Ectodermal cell (in vitro differentiated cells): Measurements from ENCODE around the gene NUFIP1. TPM values are rescaled to one million over a fixed set of nuclear protein-coding genes. Genes with fewer than 3 reads are reported as not detected.
"Not testable (repeated sequence)": the region's sequence is repeated elsewhere in the genome, so short reads cannot be mapped to it uniquely, and the experiment has no call there.

Experiments used
- H3K27ac ChIP-seq: 2 replicates; pipeline ENCODE4 v1.7.0; 2013; ENCODE audit warnings: mild to moderate bottlenecking, low read depth, low read length; ENCODE audit not compliant: insufficient read depth, poor library complexity, severe bottlenecking
- H3K27me3 ChIP-seq: 2 replicates; pipeline ENCODE4 v1.7.0; 2013; ENCODE audit warnings: mild to moderate bottlenecking, low read length; ENCODE audit not compliant: insufficient read depth, control insufficient read depth, poor library complexity, severe bottlenecking
- H3K36me3 ChIP-seq: one replicate; pipeline ENCODE4 v1.7.0; 2013; ENCODE audit warnings: low read length; ENCODE audit not compliant: control insufficient read depth, insufficient read depth
- H3K4me1 ChIP-seq: one replicate; pipeline ENCODE4 v1.7.0; 2013; ENCODE audit warnings: low read length; ENCODE audit not compliant: control insufficient read depth, insufficient read depth
- H3K4me3 ChIP-seq: 2 replicates; pipeline ENCODE4 v1.7.0; 2013; ENCODE audit warnings: low read depth, low read length, control low read depth; ENCODE audit not compliant: insufficient read depth
- H3K9me3 ChIP-seq: 2 replicates; pipeline ENCODE4 v1.7.0; 2013; ENCODE audit warnings: mild to moderate bottlenecking, low read length, moderate library complexity; ENCODE audit not compliant: control insufficient read depth
- WGBS, 2 experiments: methylation state at CpG; one replicate each; pipeline ENCODE4 v1.1.7; 2013; ENCODE audit warnings: missing lambda C conversion rate in 2 of 2; 5-methylcytosine and 5-hydroxymethylcytosine counted together
- polyA plus RNA-seq, 4 experiments: library from polyadenylated mRNA; stranded (reverse); fragments of 50-300 nt; gene quantifications; one replicate each; pipeline ENCODE4 v1.2.3, GENCODE V29; 2013

The NUFIP1 gene
- 14.8 TPM for polyA plus RNA-seq (2013, experiment 1 of 4)
- polyA plus RNA-seq (2013, experiment 2 of 4): 16.2 TPM
- polyA plus RNA-seq (2013, experiment 3 of 4): 11.6 TPM
- polyA plus RNA-seq (2013, experiment 4 of 4): 12.5 TPM

GRCh38 chr13:44989071-44989889 is at the start of gene NUFIP1, which contains the start of gene GPALPP1:
Gene NUFIP1, minus strand, starts transcription at chr13:44989471. Its CDS starts 35 bp downstream, at chr13:44989436.
Gene GPALPP1, plus strand, starts transcription at chr13:44989538. Its CDS starts 117 bp downstream, at chr13:44989655.
- Histone ChIP-seq H3K27me3 (no peaks in the 10 kb centered on the region), H3K27ac (peak within 1 kb of the TSS; percentile 64), H3K9me3 (no peaks in the 10 kb centered on the region), H3K4me3 (peak within 1 kb of the TSS; percentile 93), H3K4me1 (peaks cover 10% of the 10 kb centered on the region), H3K36me3 (peaks cover 4% of the 10 kb centered on the region)
- 1% methylated on average over 66 of the region's 66 CpGs for WGBS, 2 experiments

GRCh38 chr13:45036206-45036605 is 46.9 kb upstream of the NUFIP1 start:
- H3K36me3 ChIP-seq: no peaks in the 10 kb centered on the region
- no peak overlapping the region for H3K4me3 ChIP-seq
- H3K4me1 ChIP-seq: no peaks in the 10 kb centered on the region
- H3K27ac ChIP-seq: no peak overlapping the region
- H3K9me3 ChIP-seq: no peaks in the 10 kb centered on the region
- no peaks in the 10 kb centered on the region for H3K27me3 ChIP-seq

GRCh38 chr13:45034342-45034741 is 45.1 kb upstream of the NUFIP1 start:
- Histone ChIP-seq H3K4me3 (no peak overlapping the region), H3K36me3 (no peaks in the 10 kb centered on the region), H3K27ac (no peak overlapping the region), H3K9me3 (no peaks in the 10 kb centered on the region), H3K4me1 (no peaks in the 10 kb centered on the region), H3K27me3 (no peaks in the 10 kb centered on the region)
- WGBS, 2 experiments: 91 to 97% methylated on average over 2 of the region's 2 CpGs

- 90 to 91% methylated on average over 2 of the region's 2 CpGs for WGBS, 2 experiments
Observed at GRCh38 chr13:45024847-45025246, 35.6 kb upstream of the NUFIP1 start.

GRCh38 chr13:45021250-45021649 is 32.0 kb upstream of the NUFIP1 start:
- no peak overlapping the region for H3K27ac ChIP-seq
- 84 to 95% methylated on average over 3 of the region's 3 CpGs for WGBS, 2 experiments
- no peaks in the 10 kb centered on the region for H3K9me3 ChIP-seq
- H3K4me1 ChIP-seq: no peaks in the 10 kb centered on the region
- H3K4me3 ChIP-seq: no peak overlapping the region
- H3K27me3 ChIP-seq: no peaks in the 10 kb centered on the region
- H3K36me3 ChIP-seq: peaks cover 14% of the 10 kb centered on the region

More at GRCh38 chr13:45024847-45025246, 35.6 kb upstream of the NUFIP1 start:
- H3K4me1 ChIP-seq: no peaks in the 10 kb centered on the region
- H3K9me3 ChIP-seq: no peaks in the 10 kb centered on the region
- H3K27me3 ChIP-seq: no peaks in the 10 kb centered on the region
- H3K4me3 ChIP-seq: no peak overlapping the region
- H3K27ac ChIP-seq: no peak overlapping the region
- H3K36me3 ChIP-seq: peaks cover 7% of the 10 kb centered on the region

GRCh38 chr13:45019981-45020380 is 30.7 kb upstream of the NUFIP1 start:
- not testable (repeated sequence) for H3K27me3 ChIP-seq, H3K9me3 ChIP-seq, H3K4me1 ChIP-seq, H3K4me3 ChIP-seq, H3K27ac ChIP-seq
- H3K36me3 ChIP-seq: peaks cover 16% of the 10 kb centered on the region
- 92 to 95% methylated on average over 7 of the region's 7 CpGs for WGBS, 2 experiments

GRCh38 chr13:45016792-45017425 is 27.6 kb upstream of the NUFIP1 start:
- peaks cover 14% of the 10 kb centered on the region for H3K36me3 ChIP-seq
- WGBS, 2 experiments: 96% methylated on average over 3 of the region's 3 CpGs

GRCh38 chr13:45015300-45015699 is 26.0 kb upstream of the NUFIP1 start:
- Histone ChIP-seq H3K27ac (no peak overlapping the region), H3K9me3 (no peaks in the 10 kb centered on the region), H3K4me1 (no peaks in the 10 kb centered on the region), H3K36me3 (peaks cover 24% of the 10 kb centered on the region), H3K4me3 (no peak overlapping the region), H3K27me3 (no peaks in the 10 kb centered on the region)
- WGBS, 2 experiments: 91 to 100% methylated on average over 1 to 2 of the region's 2 CpGs

More at GRCh38 chr13:45016792-45017425, 27.6 kb upstream of the NUFIP1 start:
- H3K27ac ChIP-seq: no peak overlapping the region
- no peaks in the 10 kb centered on the region for H3K27me3 ChIP-seq
- no peaks in the 10 kb centered on the region for H3K9me3 ChIP-seq
- H3K4me1 ChIP-seq: no peaks in the 10 kb centered on the region
- no peak overlapping the region for H3K4me3 ChIP-seq

GRCh38 chr13:45011198-45011597 is 21.9 kb upstream of the NUFIP1 start:
- 96 to 98% methylated on average over 5 to 6 of the region's 6 CpGs for WGBS, 2 experiments
- Histone ChIP-seq H3K9me3 (no peaks in the 10 kb centered on the region), H3K36me3 (peaks cover 23% of the 10 kb centered on the region), H3K4me1 (no peaks in the 10 kb centered on the region), H3K27ac (no peak overlapping the region), H3K27me3 (no peaks in the 10 kb centered on the region), H3K4me3 (no peak overlapping the region)

GRCh38 chr13:45007823-45008222 is 18.6 kb upstream of the NUFIP1 start:
- WGBS, 2 experiments: 95 to 100% methylated on average over 1 of the region's 1 CpG
- Histone ChIP-seq H3K4me3 (no peak overlapping the region), H3K27ac (no peak overlapping the region), H3K27me3 (no peaks in the 10 kb centered on the region), H3K4me1 (no peaks in the 10 kb centered on the region), H3K36me3 (peaks cover 21% of the 10 kb centered on the region), H3K9me3 (no peaks in the 10 kb centered on the region)
